Daoy (cell line): ENCODE measurements around the gene PALMD. TPM values are rescaled to one million over a fixed set of nuclear protein-coding genes. Genes with fewer than 3 reads are reported as not detected.

Experiments
- DNase-seq: peaks from one replicate; pipeline ENCODE4 v3.0.0-alpha.2; 2015; ENCODE audit warnings: low read depth
- total RNA-seq: library from RNA; depleted of rRNA; stranded (reverse); fragments of >200 nt; shearing (Covaris generic); gene quantifications from 2 replicates; pipeline ENCODE4 v1.2.3, GENCODE V29; 2014

PALMD gene
- total RNA-seq, 1 experiment from 2014 or later, result 4.2 TPM

- DNase-seq, result no peak
Measured at GRCh38 chr1:99696616-99697015, 50.7 kb downstream of the PALMD start.

- DNase-seq, result no peak
Measured at GRCh38 chr1:99697580-99697979, 51.7 kb downstream of the PALMD start.

GRCh38 chr1:99700020-99700419, 54.1 kb downstream of the PALMD start:
- DNase-seq, result no peak

GRCh38 chr1:99702221-99702620, 56.3 kb downstream of the PALMD start:
- no peak for DNase-seq

- DNase-seq, result no peak
Measured at GRCh38 chr1:99704356-99704816, 58.5 kb downstream of the PALMD start.

GRCh38 chr1:99705385-99705784, 59.5 kb downstream of the PALMD start:
- no peak for DNase-seq

GRCh38 chr1:99707535-99708142, 61.7 kb downstream of the PALMD start:
- DNase-seq, result peak; percentile 68

- no peak for DNase-seq
Measured at GRCh38 chr1:99710994-99711393, 65.1 kb downstream of the PALMD start.

- no peak for DNase-seq
Measured at GRCh38 chr1:99713006-99713405, 67.1 kb downstream of the PALMD start.

- no peak for DNase-seq
Measured at GRCh38 chr1:99717005-99717404, 71.1 kb downstream of the PALMD start.

- DNase-seq, result no peak
Measured at GRCh38 chr1:99723251-99723650, 77.3 kb downstream of the PALMD start.

GRCh38 chr1:99725996-99726395, 80.1 kb downstream of the PALMD start:
- DNase-seq, result no peak

- no peak for DNase-seq
Measured at GRCh38 chr1:99726407-99726806, 80.5 kb downstream of the PALMD start.

GRCh38 chr1:99726818-99727217, 80.9 kb downstream of the PALMD start:
- no peak for DNase-seq

- peak; percentile 90 for DNase-seq
Measured at GRCh38 chr1:99727575-99728185, 81.8 kb downstream of the PALMD start.

- peak; percentile 26 for DNase-seq
Measured at GRCh38 chr1:99728494-99729235, 82.8 kb downstream of the PALMD start.

GRCh38 chr1:99731384-99731783, 85.5 kb downstream of the PALMD start:
- DNase-seq, result peak; percentile 16

- no peak for DNase-seq
Measured at GRCh38 chr1:99735852-99736251, 89.9 kb downstream of the PALMD start.

- DNase-seq, result peak; percentile 77
Measured at GRCh38 chr1:99737016-99737415, 91.1 kb downstream of the PALMD start.

GRCh38 chr1:99738858-99739465, 93.0 kb downstream of the PALMD start:
- DNase-seq, result no peak

GRCh38 chr1:99740141-99740540, 94.2 kb downstream of the PALMD start:
- DNase-seq, result no peak
